HG03025 (cell line): ENCODE data around the gene EIF4G1.
"Not testable (repeated sequence)": the region's sequence is repeated elsewhere in the genome, so short reads cannot be mapped to it uniquely, and the experiment has no call there.

Source experiments
- ATAC-seq: cut with Tn5 transposase; IDR thresholded peaks from one replicate; pipeline ENCODE4 v1.9.1; 2021; ENCODE audit warnings: mild to moderate bottlenecking, moderate library complexity; ENCODE audit not compliant: unreplicated experiment, low FRiP score

The EIF4G1 gene

DNA sequence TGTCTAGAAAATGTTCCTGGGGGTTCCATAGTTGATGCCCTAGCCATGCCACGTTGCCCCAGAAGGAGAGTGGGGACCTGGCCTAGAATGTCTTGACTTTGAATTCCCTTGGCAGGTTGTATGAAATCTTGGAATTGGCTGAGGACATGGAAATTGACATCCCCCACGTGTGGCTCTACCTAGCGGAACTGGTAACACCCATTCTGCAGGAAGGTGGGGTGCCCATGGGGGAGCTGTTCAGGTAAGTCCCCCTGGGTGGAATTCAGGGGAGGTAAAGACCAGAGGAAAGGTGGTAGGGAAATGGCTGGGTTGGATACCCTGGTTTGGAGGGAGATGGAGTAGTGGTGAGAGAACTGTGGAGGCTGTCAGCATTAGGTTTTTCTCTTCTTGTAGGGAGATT, 14.1 kb downstream of the EIF4G1 start:
- no peak for ATAC-seq

- no peak for ATAC-seq
Measured at GRCh38 chr3:184332370-184333090, 18.1 kb downstream of the EIF4G1 start.

DNA sequence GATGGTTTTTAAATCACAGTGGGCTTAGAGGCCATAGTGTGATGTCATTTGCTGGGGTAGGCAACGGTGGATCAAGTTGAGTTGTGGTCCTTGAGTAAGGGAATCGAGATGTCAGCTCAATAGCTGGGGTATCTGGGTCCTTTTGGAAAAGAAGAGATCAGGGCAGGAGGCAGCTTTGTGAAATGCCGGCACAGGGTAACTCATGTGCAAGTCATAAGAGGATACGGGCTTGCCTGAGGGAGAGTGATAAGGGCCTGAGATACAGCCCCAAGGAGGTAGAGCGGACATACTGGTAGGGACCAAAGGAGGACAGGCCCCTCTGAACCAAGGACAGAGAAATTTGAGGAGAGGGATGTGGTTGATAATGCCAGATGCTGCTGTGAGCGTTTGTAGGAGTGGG, 18.8 kb downstream of the EIF4G1 start:
- no peak for ATAC-seq

- no peak for ATAC-seq
Measured at GRCh38 chr3:184333700-184334099, 19.3 kb downstream of the EIF4G1 start.

DNA sequence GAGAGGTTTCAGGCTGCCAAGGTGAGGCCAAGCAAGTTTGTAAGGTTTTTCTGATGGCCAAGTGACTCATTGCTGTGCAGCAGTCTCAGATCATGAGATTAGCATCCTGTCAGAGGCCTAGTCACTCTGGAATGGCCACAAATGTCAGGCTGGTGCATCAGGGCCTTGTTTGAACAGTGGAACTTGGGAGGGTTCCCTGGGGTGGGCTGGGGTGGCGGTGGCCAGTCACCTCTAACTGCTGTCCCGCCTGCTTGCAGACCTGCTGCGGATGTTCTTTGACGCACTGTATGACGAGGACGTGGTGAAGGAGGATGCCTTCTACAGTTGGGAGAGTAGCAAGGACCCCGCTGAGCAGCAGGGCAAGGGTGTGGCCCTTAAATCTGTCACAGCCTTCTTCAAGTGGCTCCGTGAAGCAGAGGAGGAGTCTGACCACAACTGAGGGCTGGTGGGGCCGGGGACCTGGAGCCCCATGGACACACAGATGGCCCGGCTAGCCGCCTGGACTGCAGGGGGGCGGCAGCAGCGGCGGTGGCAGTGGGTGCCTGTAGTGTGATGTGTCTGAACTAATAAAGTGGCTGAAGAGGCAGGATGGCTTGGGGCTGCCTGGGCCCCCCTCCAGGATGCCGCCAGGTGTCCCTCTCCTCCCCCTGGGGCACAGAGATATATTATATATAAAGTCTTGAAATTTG, 20.2 kb downstream of the EIF4G1 start:
- ATAC-seq = no peak

DNA sequence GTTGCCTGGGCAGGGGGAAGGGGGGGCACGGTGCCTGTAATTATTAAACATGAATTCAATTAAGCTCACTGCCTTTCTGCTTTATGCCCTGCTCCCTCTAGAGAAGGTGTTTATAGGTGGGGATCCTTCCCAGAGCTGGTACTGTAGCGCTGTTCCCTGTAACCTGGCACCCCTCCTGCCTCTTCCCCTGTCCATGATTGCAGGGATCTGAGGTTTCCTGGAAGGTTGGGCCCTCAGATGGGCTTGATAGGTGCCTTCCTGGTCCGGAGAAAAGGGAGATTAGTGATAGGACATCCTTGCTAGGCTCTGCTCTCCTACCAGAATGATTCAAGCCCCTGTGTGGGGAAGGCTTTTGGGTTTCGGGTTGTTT, 20.9 kb downstream of the EIF4G1 start:
- ATAC-seq = no peak

GRCh38 chr3:184335661-184336546, 21.5 kb downstream of the EIF4G1 start:
- ATAC-seq = no peak

DNA sequence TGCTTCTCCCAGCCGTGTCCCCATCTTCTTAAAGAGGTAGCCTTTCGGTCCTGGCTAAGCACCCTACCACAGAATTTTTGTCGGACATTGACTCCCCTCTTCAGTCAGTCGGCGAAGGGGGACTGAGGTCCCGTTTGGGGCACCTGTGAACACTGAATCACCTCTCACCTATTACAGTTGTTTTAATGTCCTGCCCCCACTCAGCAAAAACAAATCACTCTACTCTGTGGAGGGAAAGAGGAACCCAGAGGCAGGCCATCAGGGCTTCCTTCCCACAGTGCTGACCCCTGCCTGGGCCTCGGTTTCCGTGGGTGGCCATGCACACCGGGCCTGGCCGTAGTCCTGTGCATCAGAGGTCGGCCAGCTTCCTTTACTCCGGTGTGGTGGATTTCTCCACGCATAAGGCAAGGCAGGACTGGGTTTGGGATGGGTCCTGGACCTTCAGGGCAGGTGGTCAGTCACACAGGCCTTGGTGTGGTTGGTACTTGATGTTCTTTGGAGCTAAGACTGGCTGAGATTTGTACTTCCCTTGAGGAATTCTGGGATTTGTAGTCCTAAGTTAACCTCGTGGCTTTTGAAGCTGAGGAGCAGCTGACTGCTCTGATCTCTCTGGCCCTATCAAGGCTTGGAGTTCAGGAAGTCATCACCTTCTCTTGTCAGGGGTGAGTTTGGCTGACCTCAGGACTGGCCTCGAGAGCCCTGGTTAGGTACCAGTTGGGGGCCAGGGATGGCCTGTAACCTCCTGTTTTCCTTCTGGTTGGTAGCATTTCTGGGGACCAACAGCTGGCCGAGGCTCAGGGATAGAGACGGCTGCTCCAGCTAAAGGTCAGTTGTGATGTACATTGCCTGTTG, 22.4 kb downstream of the EIF4G1 start:
- ATAC-seq = no peak

DNA sequence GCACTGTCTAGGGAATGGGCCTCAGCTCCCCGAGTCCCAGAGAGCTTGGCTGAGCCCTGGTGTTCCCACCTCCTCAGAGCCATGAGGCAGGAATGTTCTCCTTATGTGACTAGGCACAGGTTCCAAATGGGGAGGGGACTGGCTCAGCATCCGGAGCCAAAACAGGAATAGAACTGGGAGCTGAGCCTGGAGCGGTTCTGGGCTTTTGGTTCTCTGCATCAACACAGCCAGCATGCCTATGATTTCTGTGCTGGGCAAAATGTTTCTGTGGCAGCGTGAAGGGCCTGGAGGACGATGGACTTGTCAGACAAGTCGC, 23.0 kb downstream of the EIF4G1 start, which contains the start of gene FAM131A:
FAM131A (plus strand) TSS at position 202 of the 316 bp plus-strand sequence; CDS start at position 233, 31 bp downstream.
- ATAC-seq = no peak

DNA sequence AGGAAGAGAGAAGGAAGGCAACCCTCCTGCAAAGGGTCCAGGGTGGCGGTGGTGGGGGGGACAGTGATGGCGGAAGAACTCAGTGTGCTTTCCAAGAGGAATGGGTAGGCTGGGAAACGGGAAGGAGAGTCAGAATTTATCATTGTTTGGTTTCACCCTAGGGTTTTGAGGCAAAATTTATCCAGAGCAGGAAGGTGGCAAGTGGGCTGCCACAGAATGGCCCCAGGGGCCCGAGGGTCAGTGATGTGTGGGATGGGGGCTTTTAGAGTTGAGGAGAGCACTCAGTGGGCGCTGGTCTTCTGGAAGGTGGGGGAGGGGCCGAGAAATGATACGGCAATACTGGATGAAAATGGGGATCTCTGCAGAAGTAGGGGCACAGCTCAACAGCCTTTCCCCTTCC, 23.6 kb downstream of the EIF4G1 start:
- ATAC-seq = no peak

GRCh38 chr3:184338511-184338945, 24.1 kb downstream of the EIF4G1 start:
- no peak for ATAC-seq

DNA sequence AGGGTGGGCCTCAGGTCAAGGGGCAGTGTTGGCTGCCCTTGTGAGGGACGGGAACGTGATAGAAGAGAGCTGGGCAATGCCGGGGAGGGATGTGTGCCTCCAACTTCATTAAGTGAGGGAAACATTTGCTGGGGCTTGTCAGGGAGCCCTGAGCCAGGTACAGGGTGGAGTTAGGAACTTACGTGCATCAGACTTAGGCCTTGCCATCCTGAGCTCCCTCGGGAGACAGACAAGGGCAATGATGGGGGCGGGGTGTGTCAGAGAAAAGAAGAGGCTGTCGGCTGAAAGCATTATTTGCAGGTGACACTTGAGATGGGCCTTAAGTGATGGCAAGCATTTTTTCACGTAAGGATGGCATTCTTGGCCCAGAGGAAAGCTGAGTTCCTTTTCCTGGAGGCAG, 24.6 kb downstream of the EIF4G1 start:
- ATAC-seq = no peak

- ATAC-seq = not testable (repeated sequence)
Measured at GRCh38 chr3:184339451-184340135, 25.2 kb downstream of the EIF4G1 start.

DNA sequence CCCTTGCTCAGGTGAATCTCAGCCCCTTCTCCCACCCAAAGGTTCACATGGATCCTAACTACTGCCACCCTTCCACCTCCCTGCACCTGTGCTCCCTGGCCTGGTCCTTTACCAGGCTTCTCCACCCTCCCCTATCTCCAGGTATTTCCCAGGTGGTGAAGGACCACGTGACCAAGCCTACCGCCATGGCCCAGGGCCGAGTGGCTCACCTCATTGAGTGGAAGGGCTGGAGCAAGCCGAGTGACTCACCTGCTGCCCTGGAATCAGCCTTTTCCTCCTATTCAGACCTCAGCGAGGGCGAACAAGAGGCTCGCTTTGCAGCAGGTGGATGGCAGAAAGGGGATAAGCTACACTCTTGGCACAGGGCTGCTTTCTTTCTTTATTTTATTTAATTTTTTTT, 27.5 kb downstream of the EIF4G1 start:
- no peak for ATAC-seq

GRCh38 chr3:184343200-184343876, 28.9 kb downstream of the EIF4G1 start:
- no peak for ATAC-seq

DNA sequence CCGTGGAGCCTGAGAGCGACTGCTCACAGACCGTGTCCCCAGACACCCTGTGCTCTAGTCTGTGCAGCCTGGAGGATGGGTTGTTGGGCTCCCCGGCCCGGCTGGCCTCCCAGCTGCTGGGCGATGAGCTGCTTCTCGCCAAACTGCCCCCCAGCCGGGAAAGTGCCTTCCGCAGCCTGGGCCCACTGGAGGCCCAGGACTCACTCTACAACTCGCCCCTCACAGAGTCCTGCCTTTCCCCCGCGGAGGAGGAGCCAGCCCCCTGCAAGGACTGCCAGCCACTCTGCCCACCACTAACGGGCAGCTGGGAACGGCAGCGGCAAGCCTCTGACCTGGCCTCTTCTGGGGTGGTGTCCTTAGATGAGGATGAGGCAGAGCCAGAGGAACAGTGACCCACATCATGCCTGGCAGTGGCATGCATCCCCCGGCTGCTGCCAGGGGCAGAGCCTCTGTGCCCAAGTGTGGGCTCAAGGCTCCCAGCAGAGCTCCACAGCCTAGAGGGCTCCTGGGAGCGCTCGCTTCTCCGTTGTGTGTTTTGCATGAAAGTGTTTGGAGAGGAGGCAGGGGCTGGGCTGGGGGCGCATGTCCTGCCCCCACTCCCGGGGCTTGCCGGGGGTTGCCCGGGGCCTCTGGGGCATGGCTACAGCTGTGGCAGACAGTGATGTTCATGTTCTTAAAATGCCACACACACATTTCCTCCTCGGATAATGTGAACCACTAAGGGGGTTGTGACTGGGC, 30.3 kb downstream of the EIF4G1 start:
- no peak for ATAC-seq

DNA sequence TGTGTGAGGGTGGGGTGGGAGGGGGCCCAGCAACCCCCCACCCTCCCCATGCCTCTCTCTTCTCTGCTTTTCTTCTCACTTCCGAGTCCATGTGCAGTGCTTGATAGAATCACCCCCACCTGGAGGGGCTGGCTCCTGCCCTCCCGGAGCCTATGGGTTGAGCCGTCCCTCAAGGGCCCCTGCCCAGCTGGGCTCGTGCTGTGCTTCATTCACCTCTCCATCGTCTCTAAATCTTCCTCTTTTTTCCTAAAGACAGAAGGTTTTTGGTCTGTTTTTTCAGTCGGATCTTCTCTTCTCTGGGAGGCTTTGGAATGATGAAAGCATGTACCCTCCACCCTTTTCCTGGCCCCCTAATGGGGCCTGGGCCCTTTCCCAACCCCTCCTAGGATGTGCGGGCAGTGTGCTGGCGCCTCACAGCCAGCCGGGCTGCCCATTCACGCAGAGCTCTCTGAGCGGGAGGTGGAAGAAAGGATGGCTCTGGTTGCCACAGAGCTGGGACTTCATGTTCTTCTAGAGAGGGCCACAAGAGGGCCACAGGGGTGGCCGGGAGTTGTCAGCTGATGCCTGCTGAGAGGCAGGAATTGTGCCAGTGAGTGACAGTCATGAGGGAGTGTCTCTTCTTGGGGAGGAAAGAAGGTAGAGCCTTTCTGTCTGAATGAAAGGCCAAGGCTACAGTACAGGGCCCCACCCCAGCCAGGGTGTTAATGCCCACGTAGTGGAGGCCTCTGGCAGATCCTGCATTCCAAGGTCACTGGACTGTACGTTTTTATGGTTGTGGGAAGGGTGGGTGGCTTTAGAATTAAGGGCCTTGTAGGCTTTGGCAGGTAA, 31.1 kb downstream of the EIF4G1 start:
- no peak for ATAC-seq
